Trophoblast cell (in vitro differentiated cells and primary cell): ENCODE data around the gene PLCE1. TPM values are rescaled to one million over a fixed set of nuclear protein-coding genes. Genes with fewer than 3 reads are reported as not detected.

ENCODE experiments used
- DNase-seq, 2 donors: peaks; one replicate each; pipeline ENCODE4 v3.0.0-alpha.2; 2016
- H2AFZ ChIP-seq: 2 replicates; pipeline ENCODE4 v1.6.1; 2013; ENCODE audit warnings: low read length, moderate library complexity, mild to moderate bottlenecking; ENCODE audit not compliant: insufficient read depth, poor library complexity
- H2AK5ac ChIP-seq: 2 replicates; pipeline ENCODE4 v1.6.1; 2013; ENCODE audit warnings: mild to moderate bottlenecking, low read length
- H2BK120ac ChIP-seq: 2 replicates; pipeline ENCODE4 v1.6.1; 2013; ENCODE audit warnings: low read length, mild to moderate bottlenecking, moderate library complexity; ENCODE audit not compliant: insufficient read depth, poor library complexity
- H2BK12ac ChIP-seq: 2 replicates; pipeline ENCODE4 v1.6.1; 2013; ENCODE audit warnings: mild to moderate bottlenecking, low read length, moderate library complexity
- H2BK5ac ChIP-seq: 2 replicates; pipeline ENCODE4 v1.6.1; 2013; ENCODE audit warnings: low read length, low read depth, moderate library complexity, mild to moderate bottlenecking; ENCODE audit not compliant: poor library complexity
- H3K14ac ChIP-seq: 2 replicates; pipeline ENCODE4 v1.6.1; 2013; ENCODE audit warnings: mild to moderate bottlenecking, low read length
- H3K18ac ChIP-seq: 2 replicates; pipeline ENCODE4 v1.6.1; 2013; ENCODE audit warnings: mild to moderate bottlenecking, low read length
- H3K23ac ChIP-seq: 2 replicates; pipeline ENCODE4 v1.6.1; 2013; ENCODE audit warnings: low read length
- H3K27ac ChIP-seq: 2 replicates; pipeline ENCODE4 v1.5.1; 2013; ENCODE audit warnings: low read depth, mild to moderate bottlenecking, inconsistent platforms, low read length, moderate library complexity
- H3K27me3 ChIP-seq: 2 replicates; pipeline ENCODE4 v1.6.1; 2013; ENCODE audit warnings: inconsistent platforms, mild to moderate bottlenecking, low read length, moderate library complexity; ENCODE audit not compliant: insufficient read depth
- H3K36me3 ChIP-seq, 2 experiments: 1 replicate in 1 of 2; 2 replicates in 1 of 2; pipeline ENCODE4 v1.6.1; 2013; ENCODE audit warnings: low read length in 2 of 2, mild to moderate bottlenecking in 2 of 2, moderate library complexity in 1 of 2; ENCODE audit not compliant: insufficient read depth in 2 of 2, control insufficient read depth in 1 of 2
- H3K4ac ChIP-seq: 2 replicates; pipeline ENCODE4 v1.6.1; 2013; ENCODE audit warnings: low read depth, mild to moderate bottlenecking, low read length, moderate library complexity
- H3K4me1 ChIP-seq, 2 experiments: 1 replicate in 1 of 2; 2 replicates in 1 of 2; pipeline ENCODE4 v1.6.1; 2013; ENCODE audit warnings: low read length in 2 of 2, mild to moderate bottlenecking in 2 of 2, moderate library complexity in 1 of 2; ENCODE audit not compliant: insufficient read depth in 2 of 2, control insufficient read depth in 1 of 2
- H3K4me2 ChIP-seq: 2 replicates; pipeline ENCODE4 v1.6.1; 2013; ENCODE audit warnings: inconsistent platforms, mild to moderate bottlenecking, low read length, moderate library complexity
- H3K4me3 ChIP-seq: 2 replicates; pipeline ENCODE4 v1.5.1; 2013; ENCODE audit warnings: mild to moderate bottlenecking, low read depth, low read length, inconsistent platforms
- H3K79me1 ChIP-seq: one replicate; pipeline ENCODE4 v1.6.1; 2013; ENCODE audit warnings: low read length
- H3K79me2 ChIP-seq: 2 replicates; pipeline ENCODE4 v1.6.1; 2013; ENCODE audit warnings: low read length, mild to moderate bottlenecking; ENCODE audit not compliant: control insufficient read depth, insufficient read depth, poor library complexity
- H3K9ac ChIP-seq: 2 replicates; pipeline ENCODE4 v1.6.1; 2013; ENCODE audit warnings: mild to moderate bottlenecking, low read length
- H3K9me3 ChIP-seq: 2 replicates; pipeline ENCODE4 v1.6.1; 2013; ENCODE audit warnings: low read depth, mild to moderate bottlenecking, control low read depth, inconsistent platforms, low read length; ENCODE audit not compliant: insufficient read depth
- H4K12ac ChIP-seq: 2 replicates; pipeline ENCODE4 v1.6.1; 2013; ENCODE audit warnings: low read depth, mild to moderate bottlenecking, low read length, moderate library complexity
- H4K8ac ChIP-seq: 2 replicates; pipeline ENCODE4 v1.6.1; 2013; ENCODE audit warnings: low read depth, mild to moderate bottlenecking, low read length, moderate library complexity
- H4K91ac ChIP-seq: one replicate; pipeline ENCODE4 v1.6.1; 2013; ENCODE audit warnings: low read depth, mild to moderate bottlenecking, low read length, moderate library complexity
- WGBS: extraction: QIAGEN DNeasy Blood & Tissue Kit; methylation state at CpG from one replicate; pipeline ENCODE4 v1.1.7; 2013; ENCODE audit warnings: missing lambda C conversion rate; ENCODE audit not compliant: insufficient read length, insufficient coverage; ENCODE audit errors: extremely low coverage; 5-methylcytosine and 5-hydroxymethylcytosine counted together
- polyA plus RNA-seq: library from polyadenylated mRNA; stranded (reverse); fragments of 200-250 nt; gene quantifications from 2 replicates; pipeline ENCODE4 v1.2.3, GENCODE V29; 2013

PLCE1 gene
- polyA plus RNA-seq, result 0.43 and 0.47 TPM in 2 replicates

- no peak within 1 kb of the TSS for H3K9ac ChIP-seq
- H2AFZ ChIP-seq, result peak within 1 kb of the TSS; percentile 95
- no CpG with 5 or more reads among the region's 83 CpGs for WGBS
- DNase-seq, result peak; percentile 21 to 68
- peak within 1 kb of the TSS; percentile 74 for H4K12ac ChIP-seq
- H3K18ac ChIP-seq, result peak within 1 kb of the TSS; percentile 71
- no peak within 1 kb of the TSS for H4K91ac ChIP-seq
- H3K23ac ChIP-seq, result no peak within 1 kb of the TSS
- no peaks in the 10 kb centered on the region for H3K79me2 ChIP-seq
- no peaks in the 10 kb centered on the region for H3K79me1 ChIP-seq
- H3K14ac ChIP-seq, result no peak within 1 kb of the TSS
- peak within 1 kb of the TSS; percentile 61 for H4K8ac ChIP-seq
- H3K4me3 ChIP-seq, result peak within 1 kb of the TSS; percentile 78
- H2AK5ac ChIP-seq, result no peak within 1 kb of the TSS
- no peak within 1 kb of the TSS for H3K27ac ChIP-seq
- peak within 1 kb of the TSS; percentile 68 for H2BK120ac ChIP-seq
- H3K27me3 ChIP-seq, result peaks cover 15% of the 10 kb centered on the region
- H3K4me1 ChIP-seq, result peaks cover 8 to 10% of the 10 kb centered on the region in 2 experiments
- H2BK5ac ChIP-seq, result no peak within 1 kb of the TSS
- H3K4ac ChIP-seq, result no peak within 1 kb of the TSS
- H3K4me2 ChIP-seq, result peak within 1 kb of the TSS; percentile 99
- H3K9me3 ChIP-seq, result no peaks in the 10 kb centered on the region
- peak within 1 kb of the TSS; percentile 36 for H2BK12ac ChIP-seq
- H3K36me3 ChIP-seq, result no peaks in the 10 kb centered on the region
Measured at GRCh38 chr10:93993782-93994437, at the start of gene PLCE1. TSS of gene PLCE1 (plus strand) at chr10:93993931. CDS start at chr10:94031047, 37,116 bp downstream.

- no peak overlapping the region for H3K4me2 ChIP-seq
- H2AFZ ChIP-seq, result no peak overlapping the region
- H3K18ac ChIP-seq, result no peak overlapping the region
- H3K4me3 ChIP-seq, result no peak overlapping the region
- no CpG with 5 or more reads among the region's 4 CpGs for WGBS
- no peak overlapping the region for H4K12ac ChIP-seq
- peaks cover 0 to 3% of the 10 kb centered on the region in 2 experiments for H3K4me1 ChIP-seq
- no peak overlapping the region for H2AK5ac ChIP-seq
- H3K4ac ChIP-seq, result no peak overlapping the region
- no peaks in the 10 kb centered on the region for H3K79me1 ChIP-seq
- no peak overlapping the region for H4K91ac ChIP-seq
- H2BK120ac ChIP-seq, result no peak overlapping the region
- no peaks in the 10 kb centered on the region for H3K79me2 ChIP-seq
- no peak overlapping the region for H2BK12ac ChIP-seq
- H3K14ac ChIP-seq, result no peak overlapping the region
- no peak overlapping the region for H2BK5ac ChIP-seq
- H3K27ac ChIP-seq, result no peak overlapping the region
- no peaks in the 10 kb centered on the region for H3K9me3 ChIP-seq
- H3K27me3 ChIP-seq, result no peaks in the 10 kb centered on the region
- no peaks in the 10 kb centered on the region for H3K36me3 ChIP-seq
- no peak for DNase-seq
- no peak overlapping the region for H4K8ac ChIP-seq
- H3K9ac ChIP-seq, result no peak overlapping the region
- no peak overlapping the region for H3K23ac ChIP-seq
Measured at GRCh38 chr10:93945819-93946218, 47.9 kb upstream of the PLCE1 start.

GRCh38 chr10:93947055-93947454 lies 46.7 kb upstream of the PLCE1 start:
- H3K23ac ChIP-seq, result no peak overlapping the region
- no peak overlapping the region for H2AK5ac ChIP-seq
- no peak overlapping the region for H2BK120ac ChIP-seq
- no peak overlapping the region for H3K4me2 ChIP-seq
- no peak overlapping the region for H2BK12ac ChIP-seq
- H3K4me3 ChIP-seq, result no peak overlapping the region
- H3K79me2 ChIP-seq, result no peaks in the 10 kb centered on the region
- no CpG with 5 or more reads among the region's 8 CpGs for WGBS
- H3K79me1 ChIP-seq, result no peaks in the 10 kb centered on the region
- no peaks in the 10 kb centered on the region for H3K36me3 ChIP-seq
- H3K9me3 ChIP-seq, result no peaks in the 10 kb centered on the region
- no peak overlapping the region for H3K27ac ChIP-seq
- H2AFZ ChIP-seq, result no peak overlapping the region
- H4K91ac ChIP-seq, result no peak overlapping the region
- no peak overlapping the region for H4K12ac ChIP-seq
- no peak overlapping the region for H4K8ac ChIP-seq
- no peak overlapping the region for H2BK5ac ChIP-seq
- peaks cover 0 to 3% of the 10 kb centered on the region in 2 experiments for H3K4me1 ChIP-seq
- no peak overlapping the region for H3K18ac ChIP-seq
- H3K4ac ChIP-seq, result no peak overlapping the region
- H3K9ac ChIP-seq, result no peak overlapping the region
- no peaks in the 10 kb centered on the region for H3K27me3 ChIP-seq
- no peak for DNase-seq
- H3K14ac ChIP-seq, result no peak overlapping the region

GRCh38 chr10:93947524-93947923 lies 46.2 kb upstream of the PLCE1 start:
- Histone ChIP-seq H3K36me3 (no peaks in the 10 kb centered on the region), H3K4me3 (no peak overlapping the region), H3K23ac (no peak overlapping the region), H3K9me3 (no peaks in the 10 kb centered on the region), H3K27ac (no peak overlapping the region), H3K79me2 (no peaks in the 10 kb centered on the region), H3K4me1 (peaks cover 0 to 3% of the 10 kb centered on the region in 2 experiments), H3K9ac (no peak overlapping the region), H4K91ac (no peak overlapping the region), H2AFZ (no peak overlapping the region), H3K27me3 (no peaks in the 10 kb centered on the region), H2AK5ac (no peak overlapping the region), H2BK5ac (no peak overlapping the region), H4K8ac (no peak overlapping the region), H3K18ac (no peak overlapping the region), H4K12ac (no peak overlapping the region), H2BK120ac (no peak overlapping the region), H3K4me2 (no peak overlapping the region), H3K4ac (no peak overlapping the region), H3K14ac (no peak overlapping the region), H2BK12ac (no peak overlapping the region), H3K79me1 (no peaks in the 10 kb centered on the region)
- no peak for DNase-seq
